Retinal pigment epithelial cell (primary cell): Measurements from ENCODE around the gene RPH3AL.

Experiments
- DNase-seq: peaks from one replicate; pipeline ENCODE4 v3.0.0-alpha.2; 2010; ENCODE audit warnings: low read depth
- H3K4me3 ChIP-seq: 2 replicates; pipeline ENCODE4 v1.5.1; 2011; ENCODE audit warnings: mild to moderate bottlenecking, low read length, control low read depth, moderate library complexity
- TF ChIP-seq, protein P1 (sequence below): conservative IDR thresholded peaks from 2 replicates; pipeline ENCODE4 v1.5.1; 2011; ENCODE audit warnings: low read depth, low read length, control low read depth, inconsistent platforms

The RPH3AL gene

GRCh38 chr17:296906-297690, 55.5 kb downstream of the RPH3AL start:
- no peak for DNase-seq
- TF ChIP-seq, protein P1, sequence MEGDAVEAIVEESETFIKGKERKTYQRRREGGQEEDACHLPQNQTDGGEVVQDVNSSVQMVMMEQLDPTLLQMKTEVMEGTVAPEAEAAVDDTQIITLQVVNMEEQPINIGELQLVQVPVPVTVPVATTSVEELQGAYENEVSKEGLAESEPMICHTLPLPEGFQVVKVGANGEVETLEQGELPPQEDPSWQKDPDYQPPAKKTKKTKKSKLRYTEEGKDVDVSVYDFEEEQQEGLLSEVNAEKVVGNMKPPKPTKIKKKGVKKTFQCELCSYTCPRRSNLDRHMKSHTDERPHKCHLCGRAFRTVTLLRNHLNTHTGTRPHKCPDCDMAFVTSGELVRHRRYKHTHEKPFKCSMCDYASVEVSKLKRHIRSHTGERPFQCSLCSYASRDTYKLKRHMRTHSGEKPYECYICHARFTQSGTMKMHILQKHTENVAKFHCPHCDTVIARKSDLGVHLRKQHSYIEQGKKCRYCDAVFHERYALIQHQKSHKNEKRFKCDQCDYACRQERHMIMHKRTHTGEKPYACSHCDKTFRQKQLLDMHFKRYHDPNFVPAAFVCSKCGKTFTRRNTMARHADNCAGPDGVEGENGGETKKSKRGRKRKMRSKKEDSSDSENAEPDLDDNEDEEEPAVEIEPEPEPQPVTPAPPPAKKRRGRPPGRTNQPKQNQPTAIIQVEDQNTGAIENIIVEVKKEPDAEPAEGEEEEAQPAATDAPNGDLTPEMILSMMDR = no peak
- H3K4me3 ChIP-seq = no peak overlapping the region

GRCh38 chr17:296379-296778, 56.2 kb downstream of the RPH3AL start:
- no peak for DNase-seq
- TF ChIP-seq, protein P1 = no peak
- H3K4me3 ChIP-seq = no peak overlapping the region

DNA sequence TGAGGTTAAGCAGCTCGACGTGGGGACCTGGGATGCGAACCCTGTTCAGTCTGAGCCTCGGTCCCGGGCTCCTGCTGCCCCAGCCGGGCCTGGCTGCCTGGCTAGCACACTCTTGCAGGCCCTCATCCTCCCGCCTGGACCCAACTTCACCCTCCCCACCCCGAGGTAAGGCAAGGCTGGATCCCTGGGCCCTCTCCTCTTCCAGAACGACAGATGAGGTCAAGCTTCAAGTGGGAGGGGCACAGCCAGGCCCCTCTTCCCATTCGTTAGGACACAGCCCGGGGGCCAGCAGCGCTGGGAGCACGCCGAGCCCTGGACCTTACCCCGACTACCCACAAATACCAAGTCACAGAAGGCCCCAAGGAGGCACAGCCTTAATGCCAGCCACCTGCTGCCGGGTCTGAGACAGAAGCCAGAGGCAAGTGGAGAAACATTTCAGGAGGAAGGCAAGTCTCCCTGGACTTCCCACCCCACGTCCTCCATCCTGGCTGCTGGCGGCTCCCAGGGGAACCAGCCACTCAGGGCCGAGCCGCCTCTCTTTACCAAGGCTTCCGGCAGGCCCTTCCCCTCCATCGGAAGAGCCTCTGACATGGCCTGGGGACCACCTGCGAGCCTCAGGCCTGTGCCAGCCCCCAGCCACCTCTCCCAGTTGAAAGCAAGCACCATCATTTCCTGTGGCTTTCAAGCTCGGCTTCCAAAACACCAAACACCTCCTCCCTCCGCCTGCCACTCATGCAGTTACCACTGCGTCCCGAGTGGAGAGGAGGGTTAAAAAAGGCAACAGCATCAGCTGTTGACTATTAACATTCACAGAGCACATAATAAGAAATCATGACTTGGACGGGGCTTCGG, 59.9 kb downstream of the RPH3AL start:
- DNase-seq = no peak
- TF ChIP-seq, protein P1 = no peak
- no peak overlapping the region for H3K4me3 ChIP-seq

DNA sequence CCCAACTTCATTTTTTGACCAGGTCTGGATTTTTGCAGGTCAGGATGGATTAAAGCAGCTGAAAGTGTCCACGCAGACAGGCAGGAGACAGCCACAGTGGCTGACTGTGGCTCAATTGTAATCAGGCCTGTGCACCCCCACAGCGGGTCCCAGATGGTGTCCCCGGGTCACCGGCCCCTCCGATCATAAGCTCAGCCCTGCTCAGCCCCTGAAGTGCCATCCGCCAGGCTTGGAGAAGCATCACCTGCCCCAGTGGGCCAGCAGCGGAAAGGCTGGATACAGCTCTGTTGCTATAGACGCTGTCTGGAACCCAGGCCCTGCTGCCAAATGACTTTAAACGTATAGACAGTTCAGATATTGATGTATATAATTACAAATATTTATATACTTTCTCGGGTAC, 60.6 kb downstream of the RPH3AL start:
- DNase-seq = no peak
- TF ChIP-seq, protein P1 = no peak
- H3K4me3 ChIP-seq = no peak overlapping the region

DNA sequence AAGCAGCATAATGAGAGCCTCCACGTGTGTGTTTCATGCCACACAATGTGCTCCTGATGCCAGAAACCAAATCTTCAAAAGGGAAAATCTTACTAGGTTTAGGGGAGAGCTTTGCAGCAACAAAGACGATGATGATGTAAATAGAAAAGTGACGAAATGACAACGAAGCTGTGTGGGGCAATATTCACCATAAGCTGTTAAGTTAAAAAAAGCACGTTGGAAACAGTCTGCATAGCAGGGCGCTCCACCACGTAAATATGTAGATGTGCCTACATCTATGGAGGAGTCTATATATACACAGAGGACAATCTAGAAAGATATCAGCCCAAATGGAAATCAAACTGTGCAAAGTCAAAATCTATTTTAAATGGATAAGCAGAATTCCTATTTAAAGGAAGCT, 61.0 kb downstream of the RPH3AL start:
- DNase-seq = no peak
- H3K4me3 ChIP-seq = no peak overlapping the region
- TF ChIP-seq, protein P1 = no peak

- TF ChIP-seq, protein P1 = no peak
- no peak for DNase-seq
- H3K4me3 ChIP-seq = no peak overlapping the region
These were observed 62.0 kb downstream of the RPH3AL start for GRCh38 chr17:290626-291025.
